HG03097 (cell line): Measurements from ENCODE around the gene SLC29A3.

Source experiments
- ATAC-seq: cut with Tn5 transposase; IDR thresholded peaks from one replicate; pipeline ENCODE4 v1.9.1; 2021; ENCODE audit not compliant: unreplicated experiment, low FRiP score

Gene SLC29A3

GRCh38 chr10:71317739-71318138 is 1.3 kb upstream of the SLC29A3 start:
- ATAC-seq = no peak

GRCh38 chr10:71319800-71320392 is 837 bp downstream of the SLC29A3 start:
- ATAC-seq = no peak

DNA sequence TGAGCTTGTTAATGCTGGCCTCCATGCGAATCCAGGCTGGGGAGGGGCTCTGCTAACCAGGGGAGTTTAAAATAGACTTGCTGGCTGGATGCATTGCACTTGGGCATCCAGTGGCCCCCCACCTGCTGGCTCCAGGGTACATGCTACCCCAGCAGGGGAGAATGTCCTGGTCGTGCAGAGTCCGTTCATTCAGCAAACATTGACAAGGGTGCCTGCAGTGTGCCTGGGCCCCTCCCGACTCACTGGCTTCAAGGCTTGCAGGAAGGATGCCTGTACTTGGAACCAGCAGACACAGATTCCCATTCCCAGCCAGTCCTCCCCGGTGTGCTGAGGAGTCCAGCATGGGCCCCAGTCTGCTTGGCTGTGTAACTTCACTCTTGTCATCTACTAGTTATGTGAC is 1.5 kb downstream of the SLC29A3 start:
- no peak for ATAC-seq

- no peak for ATAC-seq
Observed at GRCh38 chr10:71321386-71321785, 2.3 kb downstream of the SLC29A3 start.

DNA sequence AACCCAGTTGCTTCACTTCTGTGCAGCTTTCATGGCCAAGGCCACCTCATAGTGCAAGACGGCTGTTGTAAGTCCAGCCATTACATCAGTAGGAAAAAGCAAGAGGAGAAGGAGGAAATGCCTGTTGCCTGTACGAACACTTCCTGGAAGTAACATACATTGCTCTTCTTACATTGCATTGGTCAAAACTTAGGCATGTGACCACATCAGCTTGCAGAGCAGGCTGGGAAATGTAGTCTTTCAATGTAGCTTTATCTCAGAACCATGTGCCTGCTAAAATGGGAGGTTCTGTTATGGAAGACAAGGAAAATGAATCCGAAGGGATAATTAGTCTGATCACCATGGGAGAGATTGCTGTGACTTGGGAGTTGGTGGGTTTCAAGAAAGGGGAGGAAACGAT is 4.3 kb downstream of the SLC29A3 start:
- ATAC-seq = no peak

GRCh38 chr10:71324743-71325142 is 5.7 kb downstream of the SLC29A3 start:
- ATAC-seq = no peak

GRCh38 chr10:71325267-71325666 is 6.2 kb downstream of the SLC29A3 start:
- no peak for ATAC-seq

DNA sequence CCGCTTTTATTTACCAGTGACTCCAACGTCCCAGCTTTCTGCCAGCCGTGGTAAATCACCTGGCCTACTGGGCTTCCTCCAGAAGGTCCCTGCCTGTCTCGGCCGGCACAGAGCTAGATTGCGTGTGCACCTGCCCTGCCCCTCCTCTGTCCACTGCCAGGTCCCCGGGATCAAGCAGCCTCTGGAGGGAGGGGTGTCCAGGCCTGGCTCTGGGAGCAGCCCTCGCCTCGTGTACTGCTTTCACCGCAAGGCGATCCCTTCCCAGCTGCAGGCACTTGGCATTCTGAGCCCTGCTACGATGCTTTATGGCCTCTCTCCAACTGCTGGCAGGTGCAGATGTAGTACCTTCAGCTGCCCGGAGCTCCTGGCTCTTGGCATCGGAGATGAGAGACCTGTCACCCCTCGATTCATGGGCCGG is 7.4 kb downstream of the SLC29A3 start:
- no peak for ATAC-seq

DNA sequence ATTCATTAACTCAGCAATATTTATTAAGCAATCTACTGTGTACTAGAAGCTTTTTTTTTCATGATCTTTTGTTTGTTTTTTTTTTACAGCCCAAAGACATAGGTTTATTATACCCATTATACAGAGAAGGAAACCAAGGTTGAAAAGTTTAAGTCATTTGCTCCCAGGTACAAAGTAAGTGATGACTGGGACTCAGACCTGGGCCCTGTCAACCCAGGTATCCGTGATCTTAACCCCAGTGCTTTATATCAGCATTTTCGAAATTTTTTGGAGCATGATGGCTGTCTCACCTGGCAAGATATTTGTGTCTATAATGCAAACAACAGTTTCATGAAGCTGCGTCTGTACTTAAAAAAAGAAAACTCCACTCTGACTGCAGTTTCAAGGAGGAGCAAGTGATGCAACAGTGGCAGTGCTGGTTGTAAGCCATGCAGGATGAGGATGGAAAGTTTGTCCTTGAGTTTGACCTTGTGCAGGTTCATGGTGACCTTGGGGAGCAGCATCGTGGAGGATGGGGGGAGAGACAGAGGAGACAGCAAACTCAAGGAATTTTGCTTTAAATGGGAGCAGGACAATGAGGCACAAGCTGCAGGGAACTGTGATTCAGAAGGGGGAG is 11.8 kb downstream of the SLC29A3 start:
- no peak for ATAC-seq

GRCh38 chr10:71331736-71332135 is 12.7 kb downstream of the SLC29A3 start:
- ATAC-seq = no peak

DNA sequence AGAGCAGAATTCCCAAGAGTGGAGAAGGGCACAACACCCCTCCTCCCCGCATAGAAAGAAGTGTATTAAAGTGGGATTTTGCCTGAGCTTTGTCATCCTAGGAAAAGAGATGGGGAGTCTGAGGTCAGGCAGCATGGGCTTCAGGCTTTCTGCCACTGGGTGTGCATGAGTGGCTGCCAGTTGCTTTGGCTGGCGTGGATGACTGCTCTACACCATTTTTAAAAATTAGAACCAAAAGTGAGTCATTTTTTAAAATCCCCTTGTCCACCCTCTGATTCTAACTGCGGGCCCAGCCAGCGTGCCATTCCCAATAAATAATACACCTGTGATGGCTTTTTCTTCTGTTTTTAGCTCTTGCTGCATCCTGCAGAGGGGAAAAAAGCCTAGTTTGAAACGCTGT is 13.4 kb downstream of the SLC29A3 start:
- no peak for ATAC-seq

DNA sequence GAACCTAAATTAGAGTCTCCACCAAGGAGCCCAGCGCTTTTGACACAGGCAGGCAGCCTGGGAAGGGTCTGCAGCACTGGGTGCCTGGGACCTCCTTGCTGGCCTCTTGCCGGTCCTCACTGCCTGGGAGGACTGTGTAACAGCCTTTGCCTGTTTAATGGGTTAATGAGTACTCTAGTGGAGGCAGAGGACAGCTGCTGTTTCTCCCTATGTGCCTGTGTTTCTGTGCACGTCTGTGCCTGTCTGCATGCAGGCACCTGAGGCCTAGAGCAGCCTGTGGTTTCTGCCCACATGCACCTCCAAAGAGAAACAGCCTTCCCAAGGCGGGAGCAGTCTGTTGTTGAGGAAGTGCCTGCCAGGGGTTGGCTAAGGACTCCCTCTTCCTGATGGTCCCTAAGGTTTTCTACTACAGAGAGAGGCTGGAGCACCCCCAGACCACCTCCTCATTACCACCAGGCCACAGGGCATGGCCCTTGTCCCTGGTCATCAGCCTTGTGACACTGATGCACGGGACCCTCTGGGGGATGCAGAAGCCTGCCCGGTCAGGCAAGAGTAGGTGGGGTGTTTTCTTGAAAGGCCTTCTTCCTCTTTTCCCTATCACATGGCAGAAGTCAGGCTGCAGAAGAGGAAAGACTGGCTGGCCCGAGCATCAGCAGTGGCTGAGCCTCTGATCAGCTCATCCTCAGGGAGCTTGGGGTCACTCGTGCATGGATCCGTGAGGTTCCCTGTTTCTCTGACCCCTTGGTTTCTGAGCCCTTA is 14.2 kb downstream of the SLC29A3 start:
- no peak for ATAC-seq

DNA sequence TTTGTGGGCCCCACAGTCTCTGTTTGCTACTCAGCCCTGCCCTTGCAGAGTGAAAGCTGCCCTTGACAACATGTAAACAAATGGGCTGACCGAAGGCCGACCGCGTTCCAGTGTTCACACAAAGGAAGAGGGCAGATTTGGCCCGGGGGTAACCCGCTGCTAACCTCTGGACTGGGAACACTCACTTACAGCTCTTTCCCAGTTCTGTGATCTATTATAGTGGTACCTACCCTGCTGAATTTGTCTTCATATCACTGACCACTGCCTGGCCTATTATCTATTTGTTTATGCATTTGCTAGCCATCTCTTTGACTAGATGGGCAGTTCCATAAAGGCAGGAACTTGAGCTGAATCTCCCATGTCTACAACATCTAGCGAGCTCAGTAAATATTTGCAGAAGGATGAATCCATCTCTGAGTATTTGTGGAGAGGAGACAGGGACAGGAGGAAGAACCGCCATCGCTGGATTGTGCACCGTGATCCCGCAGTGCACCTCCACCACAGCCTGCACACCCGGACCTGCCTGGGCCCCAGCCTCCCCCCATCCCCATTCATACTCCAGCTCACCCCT is 15.2 kb downstream of the SLC29A3 start:
- ATAC-seq = no peak

GRCh38 chr10:71335173-71335708 is 16.2 kb downstream of the SLC29A3 start:
- ATAC-seq = no peak

DNA sequence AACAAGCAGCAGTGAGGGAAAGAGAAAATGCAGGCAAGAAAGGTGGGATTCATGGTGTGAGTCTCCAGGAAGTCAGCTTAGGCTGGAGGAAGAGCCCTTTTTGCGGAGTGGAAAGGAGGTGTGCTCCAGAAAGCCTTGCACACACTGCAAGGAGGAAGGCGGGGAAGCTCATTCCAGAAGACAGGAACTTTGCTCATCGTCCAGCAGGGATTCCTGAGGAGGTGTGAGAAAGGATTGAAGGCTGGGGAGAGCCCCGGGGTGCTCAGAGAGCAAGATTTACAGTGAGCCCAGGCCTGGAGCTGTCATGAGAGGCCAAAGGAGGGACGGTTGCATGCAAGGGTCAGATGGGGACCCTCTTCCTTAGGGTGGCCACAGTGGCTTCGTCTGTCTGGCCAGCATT is 17.6 kb downstream of the SLC29A3 start:
- no peak for ATAC-seq

- ATAC-seq = no peak
Observed at GRCh38 chr10:71337219-71337701, 18.2 kb downstream of the SLC29A3 start.

DNA sequence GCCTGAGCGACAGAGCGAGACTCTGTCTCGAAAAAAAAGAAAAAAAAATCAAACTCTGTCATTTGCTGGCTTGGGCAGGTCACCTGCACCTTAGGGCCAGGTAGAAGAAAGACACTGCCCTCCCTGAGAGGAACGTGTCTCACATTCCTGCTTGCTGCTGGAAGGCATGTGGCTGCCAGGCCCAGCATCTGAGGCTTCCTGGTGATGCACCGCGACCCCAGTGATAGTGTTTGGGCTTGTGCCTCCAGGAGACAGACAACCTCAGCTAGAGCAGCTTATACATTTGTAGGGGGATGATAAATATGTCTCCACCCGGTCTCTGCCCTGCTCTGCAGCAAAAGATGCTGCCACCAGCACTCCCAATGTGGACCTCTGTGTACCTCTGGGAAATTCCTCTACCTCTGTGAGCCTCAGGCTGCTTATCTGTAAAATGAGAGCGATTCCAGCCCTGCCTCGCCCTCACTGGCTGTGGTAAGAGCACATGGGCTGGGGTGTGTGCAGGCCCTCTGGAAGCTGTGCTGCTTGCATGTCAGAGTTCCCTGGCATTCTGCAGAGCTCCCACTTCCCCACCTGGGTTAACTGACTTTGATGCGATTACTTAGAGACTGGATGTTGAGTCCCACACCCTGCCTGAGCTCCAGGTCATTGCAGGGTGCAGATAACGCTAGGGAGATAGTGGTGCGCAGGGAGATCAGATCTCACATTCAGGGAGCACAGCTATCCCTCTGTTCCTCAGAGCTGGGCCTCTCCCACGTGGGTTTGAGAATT is 19.9 kb downstream of the SLC29A3 start:
- ATAC-seq = no peak

DNA sequence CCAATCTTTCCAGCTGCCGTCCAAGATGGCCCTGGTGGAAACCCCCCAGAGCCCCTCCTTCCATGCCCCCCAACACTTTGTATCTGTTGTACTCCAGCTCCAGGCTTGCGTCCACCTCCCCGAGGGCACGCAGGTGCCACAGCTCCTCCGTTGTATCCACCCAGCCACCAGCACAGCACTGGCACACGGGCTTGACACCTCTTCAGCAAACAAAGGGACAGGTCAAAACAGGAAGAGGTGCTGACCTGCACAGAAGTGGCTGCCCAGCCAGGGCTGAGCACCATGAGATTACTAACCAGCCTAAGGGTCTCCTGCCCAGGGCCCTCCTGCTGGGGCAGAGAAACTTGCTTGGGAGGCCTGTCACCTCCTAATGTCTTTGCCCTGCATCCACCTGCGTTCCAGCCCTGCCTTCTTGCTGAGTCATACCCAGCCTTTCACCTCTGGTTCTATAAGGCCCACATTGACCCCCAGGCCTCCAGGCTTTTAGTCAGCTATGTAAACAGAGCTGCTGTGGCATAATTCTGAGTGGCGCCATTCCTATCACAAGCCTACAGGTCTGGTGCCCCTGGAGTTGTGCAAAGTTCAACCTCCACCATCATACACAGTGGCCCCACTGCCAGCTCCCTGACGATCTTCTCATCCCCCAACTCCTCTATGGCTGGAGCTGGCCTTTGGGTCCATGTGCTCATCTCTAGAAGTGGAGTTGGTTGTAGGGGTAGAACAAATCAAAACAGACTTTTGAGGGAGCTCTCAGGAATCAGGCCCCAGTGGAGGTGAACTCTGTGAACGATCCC is 20.9 kb downstream of the SLC29A3 start:
- no peak for ATAC-seq

- no peak for ATAC-seq
Observed at GRCh38 chr10:71342573-71343391, 23.7 kb downstream of the SLC29A3 start.
